Left ventricle myocardium inferior (tissue), 1 donor: ENCODE data around the gene CYP2A6. TPM values are rescaled to one million over a fixed set of nuclear protein-coding genes. Genes with fewer than 3 reads are reported as not detected.
"Not testable (repeated sequence)": the region's sequence is repeated elsewhere in the genome, so short reads cannot be mapped to it uniquely, and the experiment has no call there.

Experiments used
- DNase-seq: peaks from one replicate; pipeline ENCODE4 v3.0.0-alpha.2; 2020
- H3K27ac ChIP-seq: fragments of 200-600 bp; replicated peaks from 2 replicates; pipeline ENCODE4 v1.8.0; 2021
- H3K27me3 ChIP-seq: fragments of 200-600 bp; 2 replicates; pipeline ENCODE4 v1.8.0; 2021; ENCODE audit warnings: low read depth
- H3K36me3 ChIP-seq: fragments of 200-600 bp; 2 replicates; pipeline ENCODE4 v1.8.0; 2021
- H3K4me1 ChIP-seq: fragments of 200-600 bp; 2 replicates; pipeline ENCODE4 v1.8.0; 2021
- H3K4me3 ChIP-seq: fragments of 200-600 bp; 2 replicates; pipeline ENCODE4 v1.8.0; 2021; ENCODE audit warnings: mild to moderate bottlenecking, moderate library complexity
- H3K9me3 ChIP-seq: fragments of 200-600 bp; replicated peaks from 2 replicates; pipeline ENCODE4 v1.8.0; 2021
- intact Hi-C: fragments of 100-400 bp; cut with micrococcal nuclease; formaldehyde crosslinking; loops from one replicate; pipeline ENCODE4 v1.11.0; 2022
- total RNA-seq: library from RNA; stranded (reverse); fragmentation: NEBNext Ultra II Directional; extraction: Animal tissue kit (Norgen Biotek cat#: 25700); gene quantifications from one replicate; pipeline ENCODE4 v1.2.1, GENCODE V29; 2021
- TF ChIP-seq, protein P1 (sequence below): fragments of 200-600 bp; IDR thresholded peaks from 2 replicates; pipeline ENCODE4 v1.8.0; 2021; ENCODE audit warnings: antibody characterized with exemption, mild to moderate bottlenecking, borderline replicate concordance
- donor health status: DM: no; HTN: yes; CAD: no; lungs with severe emphysema.

The CYP2A6 gene
- total RNA-seq, 1 donor from 2014 or later: not detected

DNA sequence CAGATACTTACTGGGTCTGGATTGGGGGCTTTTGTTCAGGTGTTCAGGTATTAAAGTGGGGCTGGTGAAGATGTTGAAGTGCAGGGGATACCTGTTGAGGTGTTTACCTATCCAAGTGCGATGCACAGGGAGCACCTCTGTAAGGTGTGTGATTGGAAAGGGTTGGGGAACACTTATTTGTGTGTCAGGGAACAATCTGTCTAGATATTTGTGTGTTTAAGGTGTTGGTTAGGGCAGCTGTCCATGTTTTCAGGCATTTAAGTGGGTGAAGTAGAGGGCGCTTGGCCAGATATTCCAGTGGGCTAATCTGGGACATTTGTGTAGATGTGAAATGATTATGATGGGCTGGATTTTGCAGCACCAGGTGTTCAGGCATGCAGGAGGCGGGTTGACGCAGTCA is 29.1 kb upstream of the CYP2A6 start:
- H3K4me1 ChIP-seq, DNase-seq, H3K27ac ChIP-seq, H3K9me3 ChIP-seq, H3K4me3 ChIP-seq, H3K36me3 ChIP-seq, intact Hi-C loops: not testable (repeated sequence)
- H3K27me3 ChIP-seq: peaks cover 31% of the 10 kb centered on the region

DNA sequence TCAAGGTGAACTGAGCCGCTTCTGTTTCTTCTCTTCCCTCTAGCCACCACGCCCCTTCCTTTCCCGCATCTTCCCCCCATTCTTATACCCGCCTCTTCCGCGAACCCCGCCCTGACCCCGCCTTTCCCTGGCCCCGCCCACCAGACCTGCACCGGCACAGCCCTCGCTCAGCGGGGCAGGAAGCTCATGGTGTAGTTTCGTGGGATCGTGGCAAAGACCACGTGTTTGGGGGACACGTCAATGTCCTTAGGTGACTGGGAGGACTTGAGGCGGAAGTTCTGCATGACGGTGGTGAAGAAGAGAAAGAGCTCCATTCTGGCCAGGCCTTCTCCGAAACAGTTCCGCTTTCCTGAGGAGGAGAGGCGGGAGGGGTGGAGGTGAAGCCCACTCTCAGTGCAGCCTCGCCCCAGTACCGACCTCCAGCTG is 25.3 kb upstream of the CYP2A6 start:
- H3K9me3 ChIP-seq, H3K4me1 ChIP-seq, H3K36me3 ChIP-seq, H3K4me3 ChIP-seq, intact Hi-C loops, H3K27ac ChIP-seq: not testable (repeated sequence)
- peak; percentile 48 for DNase-seq
- peaks cover 31% of the 10 kb centered on the region for H3K27me3 ChIP-seq

DNA sequence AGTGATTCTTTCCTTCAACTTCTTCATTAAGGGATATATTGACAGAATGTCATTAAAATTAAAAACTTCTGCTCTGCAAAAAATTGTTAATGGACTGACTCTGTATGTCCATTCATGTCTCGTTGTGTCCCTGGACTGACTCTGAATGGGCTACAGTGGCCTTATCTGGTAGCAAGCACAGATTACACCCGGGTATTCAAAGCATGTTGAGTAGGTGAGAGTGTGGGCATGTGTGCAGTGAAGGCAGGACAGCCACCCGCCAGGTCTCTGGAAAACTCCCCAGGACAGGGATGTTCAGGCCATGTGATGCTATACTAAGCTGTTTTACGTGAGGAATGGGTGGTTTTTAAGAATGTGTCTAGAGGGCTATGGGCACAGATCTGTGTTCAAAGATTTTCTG is 24.6 kb upstream of the CYP2A6 start:
- DNase-seq, H3K36me3 ChIP-seq, H3K4me1 ChIP-seq, H3K27ac ChIP-seq, H3K9me3 ChIP-seq, H3K4me3 ChIP-seq, intact Hi-C loops: not testable (repeated sequence)
- peaks cover 31% of the 10 kb centered on the region for H3K27me3 ChIP-seq

GRCh38 chr19:40873873-40874272 is 23.6 kb upstream of the CYP2A6 start:
- H3K9me3 ChIP-seq, DNase-seq, H3K4me1 ChIP-seq, H3K27ac ChIP-seq, H3K36me3 ChIP-seq, intact Hi-C loops, H3K4me3 ChIP-seq: not testable (repeated sequence)
- H3K27me3 ChIP-seq: peaks cover 30% of the 10 kb centered on the region

DNA sequence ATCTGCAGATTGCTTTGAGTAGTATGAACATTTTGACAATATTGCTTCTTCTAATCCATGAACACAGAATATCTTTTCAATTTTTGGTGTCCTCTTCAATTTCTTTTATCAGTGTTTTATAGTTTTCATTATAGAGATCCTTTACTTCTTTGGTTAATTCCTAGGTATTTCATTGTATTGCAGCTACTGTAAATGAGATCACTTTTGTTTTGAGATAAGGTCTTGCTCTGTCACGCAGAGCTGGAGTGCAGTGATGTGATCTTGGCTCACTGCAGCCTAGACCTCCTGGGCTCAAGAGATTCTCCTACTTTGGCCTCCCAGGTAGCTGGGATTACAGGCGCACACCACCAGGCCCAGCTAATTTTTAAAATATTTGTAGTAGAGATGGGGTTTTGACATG is 22.0 kb upstream of the CYP2A6 start:
- H3K9me3 ChIP-seq: no peaks in the 10 kb centered on the region
- H3K36me3 ChIP-seq: no peaks in the 10 kb centered on the region
- no peaks in the 10 kb centered on the region for H3K4me1 ChIP-seq
- TF ChIP-seq, protein P1, sequence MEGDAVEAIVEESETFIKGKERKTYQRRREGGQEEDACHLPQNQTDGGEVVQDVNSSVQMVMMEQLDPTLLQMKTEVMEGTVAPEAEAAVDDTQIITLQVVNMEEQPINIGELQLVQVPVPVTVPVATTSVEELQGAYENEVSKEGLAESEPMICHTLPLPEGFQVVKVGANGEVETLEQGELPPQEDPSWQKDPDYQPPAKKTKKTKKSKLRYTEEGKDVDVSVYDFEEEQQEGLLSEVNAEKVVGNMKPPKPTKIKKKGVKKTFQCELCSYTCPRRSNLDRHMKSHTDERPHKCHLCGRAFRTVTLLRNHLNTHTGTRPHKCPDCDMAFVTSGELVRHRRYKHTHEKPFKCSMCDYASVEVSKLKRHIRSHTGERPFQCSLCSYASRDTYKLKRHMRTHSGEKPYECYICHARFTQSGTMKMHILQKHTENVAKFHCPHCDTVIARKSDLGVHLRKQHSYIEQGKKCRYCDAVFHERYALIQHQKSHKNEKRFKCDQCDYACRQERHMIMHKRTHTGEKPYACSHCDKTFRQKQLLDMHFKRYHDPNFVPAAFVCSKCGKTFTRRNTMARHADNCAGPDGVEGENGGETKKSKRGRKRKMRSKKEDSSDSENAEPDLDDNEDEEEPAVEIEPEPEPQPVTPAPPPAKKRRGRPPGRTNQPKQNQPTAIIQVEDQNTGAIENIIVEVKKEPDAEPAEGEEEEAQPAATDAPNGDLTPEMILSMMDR: no peak
- H3K27me3 ChIP-seq: peaks cover 15% of the 10 kb centered on the region
- no peak overlapping the region for H3K27ac ChIP-seq
- DNase-seq: no peak
- intact Hi-C loops: no loop called here
- no peak overlapping the region for H3K4me3 ChIP-seq

DNA sequence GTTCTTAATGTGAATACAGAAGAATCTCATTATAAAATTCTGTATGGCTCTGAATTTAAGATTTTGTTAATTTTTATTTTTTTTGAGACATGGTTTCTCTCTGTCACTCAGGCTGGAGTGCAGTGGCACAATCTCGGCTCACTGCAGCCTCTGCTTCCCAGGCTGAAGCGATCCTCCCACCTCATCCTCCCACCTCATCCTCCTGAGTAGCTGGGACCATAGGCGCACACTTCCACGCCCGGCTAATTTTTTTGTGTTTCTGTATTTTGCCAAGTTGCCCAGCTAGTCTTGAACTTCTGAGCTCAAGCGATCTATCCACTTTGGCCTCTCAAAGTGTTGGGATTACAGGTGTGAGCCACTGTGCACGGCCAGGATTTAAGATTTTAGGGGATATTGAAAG is 17.5 kb upstream of the CYP2A6 start:
- TF ChIP-seq, protein P1: no peak
- H3K9me3 ChIP-seq: no peaks in the 10 kb centered on the region
- H3K4me3 ChIP-seq: no peak overlapping the region
- H3K4me1 ChIP-seq: no peaks in the 10 kb centered on the region
- H3K27me3 ChIP-seq: no peaks in the 10 kb centered on the region
- H3K36me3 ChIP-seq: no peaks in the 10 kb centered on the region
- intact Hi-C loops: no loop called here
- DNase-seq: no peak
- no peak overlapping the region for H3K27ac ChIP-seq

- DNase-seq, H3K27me3 ChIP-seq, intact Hi-C loops, H3K27ac ChIP-seq, H3K4me3 ChIP-seq, H3K4me1 ChIP-seq, H3K36me3 ChIP-seq, H3K9me3 ChIP-seq: not testable (repeated sequence)
These were observed 14.7 kb upstream of the CYP2A6 start for GRCh38 chr19:40864739-40865496.

DNA sequence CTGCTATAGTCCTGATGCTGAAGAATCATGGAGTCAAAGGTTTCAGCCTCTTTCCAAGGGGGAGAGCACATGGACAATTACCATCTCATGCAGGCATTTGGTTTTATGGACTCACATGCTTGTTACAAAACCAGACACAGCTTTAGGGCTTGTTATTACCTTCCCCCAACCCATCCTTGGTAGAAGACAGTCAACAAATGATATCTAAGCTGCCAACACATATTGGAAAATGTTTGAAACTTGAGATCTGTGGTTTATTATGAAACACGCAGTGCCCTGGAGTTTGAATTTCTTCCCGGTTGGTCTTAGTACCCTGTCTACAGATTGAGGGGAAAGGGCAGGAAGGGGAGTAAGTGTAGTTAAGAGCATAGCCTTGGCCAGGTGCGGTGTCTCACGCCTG is 12.5 kb upstream of the CYP2A6 start:
- TF ChIP-seq, protein P1: no peak
- H3K36me3 ChIP-seq: no peaks in the 10 kb centered on the region
- H3K27ac ChIP-seq: no peak overlapping the region
- DNase-seq: no peak
- H3K4me1 ChIP-seq: no peaks in the 10 kb centered on the region
- no peaks in the 10 kb centered on the region for H3K27me3 ChIP-seq
- no peaks in the 10 kb centered on the region for H3K9me3 ChIP-seq
- intact Hi-C loops: no loop called here
- H3K4me3 ChIP-seq: no peak overlapping the region
